Measurements from ENCODE around the gene TMEM242. TPM values are rescaled to one million over a fixed set of nuclear protein-coding genes. Genes with fewer than 3 reads are reported as not detected.

TMEM242 gene
- total and polyA plus RNA-seq, 10 of the 15 experiments (the other 5 are each of a cell fraction or from before 2014, with no cell fraction given), result 2.8 to 9.8 (median 5.5) TPM

GRCh38 chr6:157346373-157346772 lies 23.1 kb upstream of the TMEM242 start (continued):
- no peak for TF ChIP-seq CUX1 (IDR thresholded peaks at IDR 0.05; ENCODE audit: insufficient replicate concordance, low read depth, low read length)

- no peak overlapping the region for H3K9ac ChIP-seq (ENCODE audit: control insufficient read depth, insufficient read depth, low read length)
- ATAC-seq (no peak), DNase-seq (ENCODE audit: low read depth, low spot score) (no peak), FAIRE-seq (no peak)
- ChIA-PET SMC1A (ENCODE audit: uncharacterized antibody, unreplicated experiment) (interaction anchor here (0.6 to 1.0 kb wide), 5 partner anchors 10 to 529 kb away, joined by 3 to 4 read pairs (median 3); no protein-coding TSS in a partner anchor), CTCF (interaction anchor here (1.1 to 1.7 kb wide), 5 partner anchors 11 to 324 kb away, joined by 3 to 5 read pairs (median 4); no protein-coding TSS in a partner anchor), POLR2A (interaction anchor here (0.8 to 1.4 kb wide), 4 partner anchors 11 to 324 kb away, joined by 3 to 4 read pairs (median 3); no protein-coding TSS in a partner anchor), RAD21 (ENCODE audit: unreplicated experiment) (interaction anchor here (0.8 kb wide), 1 partner anchor 10 kb away, joined by 4 read pairs; no protein-coding TSS in a partner anchor)
- in situ Hi-C loops (cut with MboI), result no loop called here
- H4K20me1 ChIP-seq (ENCODE audit: control insufficient read depth, insufficient read depth), result no peaks in the 10 kb centered on the region
- no peaks in the 10 kb centered on the region for H3K4me1 ChIP-seq (ENCODE audit: control insufficient read depth, insufficient read depth, low read length)
- 60% methylated on average over 4 of the region's 4 CpGs for WGBS (ENCODE audit: insufficient coverage, insufficient replicate concordance, low lambda C conversion rate, missing lambda C conversion rate)
- H3K27me3 ChIP-seq (replicated peaks in 1 of 2; ENCODE audit: control insufficient read depth in 2 of 2, insufficient read depth in 2 of 2, low read length in 1 of 2), result no peaks in the 10 kb centered on the region; a peak in 1 of 4 replicates
- no peak overlapping the region for H2AFZ ChIP-seq (ENCODE audit: control insufficient read depth, low read depth, low read length)
- H3K4me2 ChIP-seq (ENCODE audit: control insufficient read depth, insufficient read depth), result no peak overlapping the region
- intact Hi-C loops (cut with micrococcal nuclease; ENCODE audit: unreplicated experiment), result no loop called here
- H3K9me3 ChIP-seq (replicated peaks; ENCODE audit: control insufficient read depth, insufficient read depth, low read length), result no peaks in the 10 kb centered on the region; the same call in 2 of the 3 replicates
- no TSS peak for BruUV-seq (replicated peaks)
- H3K36me3 ChIP-seq (ENCODE audit: control insufficient read depth in 2 of 2, insufficient read depth in 2 of 2, low read length in 1 of 2), result no peaks in the 10 kb centered on the region
- H3K4me3 ChIP-seq, result no peak overlapping the region
- H3K27ac ChIP-seq (ENCODE audit: control insufficient read depth, insufficient read depth), result no peak overlapping the region
- H3K79me2 ChIP-seq (ENCODE audit: control insufficient read depth, insufficient read depth, low read length), result no peaks in the 10 kb centered on the region
- TF ChIP-seq SRF (IDR thresholded peaks at IDR 0.05; ENCODE audit: low read depth in 2 of 2, low read length in 2 of 2) (no peak), SP1 (IDR thresholded peaks at IDR 0.05; ENCODE audit: low read depth, low read length) (no peak), KLF5 (IDR thresholded peaks at IDR 0.05; ENCODE audit: partially characterized antibody) (no peak), EED (IDR thresholded peaks at IDR 0.05; ENCODE audit: low read depth) (no peak), RAD51 (IDR thresholded peaks at IDR 0.05) (no peak), CHD2 (IDR thresholded peaks at IDR 0.05; ENCODE audit: borderline replicate concordance, low read depth, low read length) (no peak), ZZZ3 (IDR thresholded peaks at IDR 0.05; ENCODE audit: control insufficient read depth, insufficient read length, low read depth) (no peak), USF1 (IDR thresholded peaks at IDR 0.05; ENCODE audit: borderline replicate concordance, extremely low read length, insufficient read depth, low read depth, low read length) (no peak), PRDM15 (CRISPR knock-in tag; IDR thresholded peaks at IDR 0.05) (no peak), EP300 (IDR thresholded peaks at IDR 0.05; ENCODE audit: borderline replicate concordance in 1 of 2, control insufficient read depth in 1 of 2, low read depth in 2 of 2, low read length in 2 of 2) (no peak), ATF7 (IDR thresholded peaks at IDR 0.05; ENCODE audit: low read depth) (no peak)
Observed at GRCh38 chr6:157343732-157344131, 20.4 kb upstream of the TMEM242 start.
